BLaER1 (cell line): ENCODE measurements around the gene TCERG1L.
A peak's percentile ranks its signal among the peaks of the same experiment; 100 is the strongest.

ENCODE experiments used
- H3K27ac ChIP-seq: shearing (Covaris generic); formaldehyde crosslinking; 2 replicates; pipeline ENCODE4 v1.8.1; 2022
- H3K27me3 ChIP-seq: shearing (Covaris generic); formaldehyde crosslinking; 2 replicates; pipeline ENCODE4 v1.8.1; 2022
- H3K36me3 ChIP-seq: shearing (Covaris generic); formaldehyde crosslinking; 2 replicates; pipeline ENCODE4 v1.8.1; 2022
- H3K4me1 ChIP-seq: shearing (Covaris generic); formaldehyde crosslinking; 2 replicates; pipeline ENCODE4 v1.8.1; 2022
- H3K4me2 ChIP-seq: shearing (Covaris generic); formaldehyde crosslinking; 2 replicates; pipeline ENCODE4 v1.8.1; 2022
- H3K4me3 ChIP-seq: shearing (Covaris generic); formaldehyde crosslinking; 2 replicates; pipeline ENCODE4 v1.8.1; 2022
- H3K9ac ChIP-seq: shearing (Covaris generic); formaldehyde crosslinking; 2 replicates; pipeline ENCODE4 v1.8.1; 2022
- H3K9me3 ChIP-seq: shearing (Covaris generic); formaldehyde crosslinking; 2 replicates; pipeline ENCODE4 v1.8.1; 2022
- H4K20me1 ChIP-seq: shearing (Covaris generic); formaldehyde crosslinking; 2 replicates; pipeline ENCODE4 v1.8.1; 2022
- Cebpa-rat ChIP-seq: shearing (Covaris generic); IDR thresholded peaks from 2 replicates; pipeline ENCODE4 v1.8.1; 2022

TCERG1L gene

DNA sequence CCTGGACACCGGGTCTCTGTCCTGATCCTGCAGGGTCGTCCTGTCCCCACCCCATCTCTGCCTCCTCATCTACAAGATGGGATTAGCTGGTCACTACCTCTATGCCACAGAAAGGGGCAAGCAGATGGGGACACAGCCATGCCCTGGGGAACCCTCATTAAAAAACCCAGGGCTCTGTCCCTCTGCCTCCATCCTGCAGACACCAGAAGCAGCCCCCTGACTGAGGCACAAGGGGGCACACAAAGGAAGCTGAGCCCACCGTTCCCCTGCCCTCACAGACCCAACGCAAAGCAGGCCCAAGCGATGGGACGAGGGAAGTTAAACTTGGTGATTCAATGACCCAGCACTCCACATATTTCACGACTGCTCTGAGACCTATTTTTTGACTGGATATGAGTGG is 142.4 kb downstream of the TCERG1L start:
- no peaks in the 10 kb centered on the region for H3K27me3 ChIP-seq
- H3K4me1 ChIP-seq = peaks cover 100% of the 10 kb centered on the region
- H4K20me1 ChIP-seq = no peaks in the 10 kb centered on the region
- peaks cover 25% of the 10 kb centered on the region for H3K36me3 ChIP-seq
- H3K4me3 ChIP-seq = no peak overlapping the region
- H3K9ac ChIP-seq = no peak overlapping the region
- TF ChIP-seq Cebpa-rat = no peak
- no peaks in the 10 kb centered on the region for H3K9me3 ChIP-seq
- H3K4me2 ChIP-seq = peak overlapping the region; percentile 83
- peak overlapping the region; percentile 49 for H3K27ac ChIP-seq

DNA sequence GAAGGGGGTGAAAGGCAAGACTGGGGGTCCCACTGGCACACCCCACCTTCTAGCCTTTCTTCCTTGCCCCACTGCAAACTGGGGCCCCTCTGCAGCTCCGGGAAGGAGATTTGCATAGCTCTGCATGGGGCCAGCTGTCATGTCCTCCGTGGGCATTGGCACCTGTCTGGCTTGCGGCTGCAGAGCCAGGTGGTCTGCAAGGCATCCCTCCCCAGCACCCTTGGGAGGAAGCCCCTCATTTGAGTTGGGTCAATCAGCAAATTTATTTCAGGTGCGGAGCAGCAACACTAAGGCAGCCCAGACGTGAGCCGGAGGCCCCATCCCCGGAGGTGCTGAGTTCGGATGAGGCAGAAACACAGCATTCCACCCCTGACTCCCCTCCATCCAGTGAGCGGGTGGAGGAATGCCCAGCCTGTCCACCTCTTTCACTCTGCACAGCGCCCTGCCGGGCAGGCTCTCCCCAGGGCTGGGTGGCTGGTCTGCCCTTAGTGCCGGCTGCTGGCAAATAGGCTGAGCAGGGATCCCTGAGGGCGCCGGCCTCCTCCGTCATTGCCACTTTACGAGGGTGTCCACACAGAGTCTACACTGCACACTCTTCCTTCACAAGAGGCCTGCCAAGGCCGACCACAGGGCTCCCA is 143.2 kb downstream of the TCERG1L start:
- no peak for TF ChIP-seq Cebpa-rat
- H3K4me3 ChIP-seq = no peak overlapping the region
- H4K20me1 ChIP-seq = no peaks in the 10 kb centered on the region
- H3K9me3 ChIP-seq = no peaks in the 10 kb centered on the region
- H3K9ac ChIP-seq = 0 out of 2 replicates have a peak overlapping the region, but pooled peaks have one; percentile 1
- H3K4me1 ChIP-seq = peaks cover 100% of the 10 kb centered on the region
- H3K27ac ChIP-seq = peak overlapping the region; percentile 49
- peak overlapping the region; percentile 83 for H3K4me2 ChIP-seq
- peaks cover 25% of the 10 kb centered on the region for H3K36me3 ChIP-seq
- no peaks in the 10 kb centered on the region for H3K27me3 ChIP-seq

DNA sequence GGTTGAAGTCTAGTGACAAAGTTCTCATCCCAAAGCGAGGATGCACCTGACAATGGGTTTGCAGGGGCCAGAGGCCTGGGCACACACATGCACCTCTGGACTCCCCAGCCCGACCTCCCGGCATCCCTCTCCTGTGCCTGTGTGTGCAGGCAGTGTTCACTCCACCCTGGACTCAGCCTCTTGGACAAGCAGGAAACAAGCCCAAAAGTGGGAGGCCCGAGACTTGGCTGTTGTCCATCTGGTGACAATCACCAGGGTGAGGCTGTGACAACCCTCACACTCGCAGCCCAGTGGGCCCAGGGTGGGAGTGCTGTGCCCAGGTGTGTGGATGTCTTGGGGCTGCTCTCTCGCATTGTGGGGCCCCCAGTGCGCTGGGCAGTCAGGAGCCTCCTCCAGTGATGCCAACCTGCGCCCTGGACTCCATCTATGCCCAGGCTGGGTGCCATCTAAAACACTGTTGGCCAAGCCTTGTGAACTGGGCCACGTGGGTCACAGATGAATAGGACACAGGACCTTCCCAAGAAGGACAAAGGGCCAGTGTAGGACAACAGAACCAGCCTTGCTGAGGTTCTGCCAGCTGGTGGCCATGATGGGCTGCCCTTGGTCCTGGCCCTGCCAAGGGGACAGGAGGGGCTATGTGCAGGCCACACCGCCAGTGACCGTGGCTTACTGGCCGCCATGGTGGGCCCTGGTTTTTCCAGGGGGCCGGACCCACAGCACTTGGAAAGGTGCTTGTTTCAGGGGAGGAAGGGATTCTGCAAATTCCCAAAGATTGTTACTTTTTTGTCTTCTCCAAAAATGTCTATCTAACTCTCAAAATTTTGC is 144.3 kb downstream of the TCERG1L start:
- Histone ChIP-seq H3K36me3 (peaks cover 36% of the 10 kb centered on the region), H3K27me3 (no peaks in the 10 kb centered on the region), H3K9me3 (no peaks in the 10 kb centered on the region), H3K4me2 (peak overlapping the region; percentile 83), H3K4me1 (peaks cover 100% of the 10 kb centered on the region), H3K9ac (no peak overlapping the region), H3K27ac (peak overlapping the region; percentile 49), H3K4me3 (no peak overlapping the region), H4K20me1 (no peaks in the 10 kb centered on the region)
- TF ChIP-seq Cebpa-rat = no peak

GRCh38 chr10:131166486-131166885 is 145.0 kb downstream of the TCERG1L start:
- Histone ChIP-seq H3K9ac (no peak overlapping the region), H3K27me3 (no peaks in the 10 kb centered on the region), H3K9me3 (no peaks in the 10 kb centered on the region), H3K4me1 (peaks cover 100% of the 10 kb centered on the region), H3K4me2 (peak overlapping the region; percentile 83), H3K4me3 (no peak overlapping the region), H3K36me3 (peaks cover 43% of the 10 kb centered on the region), H4K20me1 (no peaks in the 10 kb centered on the region), H3K27ac (peak overlapping the region; percentile 49)
- no peak for TF ChIP-seq Cebpa-rat

- no peak for TF ChIP-seq Cebpa-rat
- Histone ChIP-seq H3K27ac (peak overlapping the region; percentile 51; the same call in 1 of the 2 replicates), H3K9me3 (no peaks in the 10 kb centered on the region), H3K4me3 (no peak overlapping the region), H3K36me3 (peaks cover 57% of the 10 kb centered on the region), H3K9ac (no peak overlapping the region), H3K27me3 (no peaks in the 10 kb centered on the region), H3K4me2 (peak overlapping the region; percentile 83), H4K20me1 (no peaks in the 10 kb centered on the region), H3K4me1 (peaks cover 100% of the 10 kb centered on the region)
Observed at GRCh38 chr10:131165092-131165491, 146.4 kb downstream of the TCERG1L start.

DNA sequence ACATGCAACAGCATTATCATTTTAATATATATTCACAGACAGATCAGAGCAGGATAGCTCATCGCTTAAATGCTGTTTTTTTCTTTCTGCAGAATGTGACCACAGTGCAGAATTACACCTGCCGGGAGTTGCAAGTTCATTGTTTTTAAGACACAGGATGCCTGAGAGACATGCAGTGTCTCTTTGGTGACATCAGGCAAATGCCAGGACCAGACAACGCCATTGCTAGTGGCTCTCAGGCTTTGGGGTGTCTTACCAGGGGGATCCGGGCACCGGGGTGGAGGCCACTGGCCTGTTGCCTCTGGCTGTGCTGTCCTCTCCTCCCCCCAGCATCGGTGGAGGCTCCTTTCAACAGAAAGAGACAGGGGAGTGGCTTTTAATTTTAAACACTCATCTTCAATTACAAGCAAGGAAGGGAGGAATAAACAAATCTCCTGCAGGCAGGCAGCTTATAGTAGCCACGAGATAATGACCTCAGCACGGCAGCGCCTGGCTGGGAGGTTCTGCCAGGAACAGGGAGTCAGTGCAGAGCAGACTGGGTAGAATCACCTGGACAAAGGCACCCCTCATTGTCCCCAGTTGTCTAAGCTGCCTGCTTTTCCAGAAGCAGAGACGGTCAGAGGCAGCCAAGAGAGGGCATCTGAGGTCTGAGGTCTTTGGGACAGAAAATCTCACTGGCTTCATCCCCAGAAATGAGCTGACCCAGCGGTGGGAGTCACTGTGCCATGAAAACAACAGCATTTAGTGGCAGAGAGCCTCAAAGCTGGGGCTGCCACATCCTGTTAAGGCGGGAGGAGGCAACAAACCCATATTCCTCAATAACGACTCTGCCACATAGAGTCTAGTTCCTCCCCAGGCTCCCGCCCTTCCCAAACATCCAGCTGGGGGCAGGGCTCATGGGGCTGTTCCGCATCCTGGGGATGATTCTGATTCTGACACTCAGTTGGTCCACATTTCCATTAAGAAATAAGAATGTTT is 148.4 kb downstream of the TCERG1L start:
- Histone ChIP-seq H3K4me2 (peak overlapping the region; percentile 83), H4K20me1 (no peaks in the 10 kb centered on the region), H3K4me3 (no peak overlapping the region), H3K36me3 (peaks cover 71% of the 10 kb centered on the region), H3K9ac (peak overlapping the region; percentile 30), H3K27me3 (no peaks in the 10 kb centered on the region), H3K9me3 (no peaks in the 10 kb centered on the region), H3K4me1 (peaks cover 97% of the 10 kb centered on the region), H3K27ac (peak overlapping the region; percentile 65)
- TF ChIP-seq Cebpa-rat = no peak

DNA sequence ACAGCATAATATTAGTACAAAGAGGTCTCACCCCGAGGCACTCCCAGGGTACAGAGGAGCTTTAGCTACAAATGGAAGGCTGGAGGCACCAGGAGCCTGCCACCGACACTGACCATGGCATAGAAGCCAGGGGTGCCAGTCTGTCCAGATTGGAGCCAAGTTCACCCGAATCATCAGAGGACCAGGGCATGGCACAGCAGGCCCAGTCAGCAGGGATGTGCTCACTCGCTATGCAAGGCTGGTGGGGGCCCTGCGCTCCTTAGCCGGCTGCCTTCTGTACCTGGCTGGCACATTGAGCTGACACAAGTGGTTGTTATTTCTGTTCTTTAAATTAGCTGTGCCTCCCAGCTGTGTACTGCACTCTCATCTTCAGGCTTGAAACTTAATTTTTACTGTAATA is 149.3 kb downstream of the TCERG1L start:
- H3K4me2 ChIP-seq = peak overlapping the region; percentile 6; the same call in 1 of the 2 replicates
- 0 out of 2 replicates have a peak overlapping the region, but pooled peaks have one; percentile 28 for H3K27ac ChIP-seq
- no peaks in the 10 kb centered on the region for H4K20me1 ChIP-seq
- peaks cover 69% of the 10 kb centered on the region for H3K36me3 ChIP-seq
- H3K4me3 ChIP-seq = no peak overlapping the region
- TF ChIP-seq Cebpa-rat = no peak
- H3K9ac ChIP-seq = no peak overlapping the region
- no peaks in the 10 kb centered on the region for H3K27me3 ChIP-seq
- no peaks in the 10 kb centered on the region for H3K9me3 ChIP-seq
- H3K4me1 ChIP-seq = peaks cover 88% of the 10 kb centered on the region

GRCh38 chr10:131161087-131161486 is 150.4 kb downstream of the TCERG1L start:
- Histone ChIP-seq H3K4me1 (peaks cover 76% of the 10 kb centered on the region), H4K20me1 (no peaks in the 10 kb centered on the region), H3K4me2 (no peak overlapping the region), H3K27me3 (no peaks in the 10 kb centered on the region), H3K36me3 (peaks cover 64% of the 10 kb centered on the region), H3K4me3 (no peak overlapping the region), H3K27ac (0 out of 2 replicates have a peak overlapping the region, but pooled peaks have one; percentile 29), H3K9ac (no peak overlapping the region), H3K9me3 (no peaks in the 10 kb centered on the region)
- TF ChIP-seq Cebpa-rat = no peak

DNA sequence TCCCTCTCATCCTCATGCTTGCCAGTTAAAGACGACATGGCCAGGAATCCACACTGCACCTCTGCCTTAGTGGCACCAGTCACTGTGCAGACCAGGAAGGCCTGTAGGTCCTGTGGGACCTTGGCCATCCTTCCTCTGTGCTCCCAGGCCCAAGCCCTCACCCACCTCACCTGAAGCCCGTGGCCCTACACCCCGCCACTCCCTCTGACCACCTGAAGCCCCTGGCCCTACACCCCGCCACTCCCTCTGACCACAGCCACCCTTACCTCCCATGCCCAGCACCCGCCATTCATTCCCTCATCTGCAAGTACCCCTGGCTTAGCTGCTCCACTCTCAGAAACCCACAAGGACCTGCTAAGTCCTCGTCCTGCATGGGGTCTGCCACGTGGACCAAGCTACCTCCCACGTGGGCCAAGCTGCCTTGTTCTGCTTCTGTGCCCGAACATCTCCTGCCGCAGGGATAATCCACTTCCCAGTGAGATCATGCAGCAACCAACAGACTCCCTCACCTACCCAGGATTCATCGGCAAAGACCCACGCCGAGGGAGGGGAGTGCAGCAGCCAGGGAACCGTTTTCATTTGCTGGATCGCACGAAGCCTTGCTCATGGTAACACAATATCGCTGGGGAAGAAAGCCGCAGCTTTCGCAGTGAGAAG is 151.2 kb downstream of the TCERG1L start:
- no peaks in the 10 kb centered on the region for H3K27me3 ChIP-seq
- H3K4me1 ChIP-seq = peaks cover 72% of the 10 kb centered on the region
- no peak overlapping the region for H3K9ac ChIP-seq
- peak overlapping the region; percentile 29 for H3K27ac ChIP-seq
- TF ChIP-seq Cebpa-rat = no peak
- no peaks in the 10 kb centered on the region for H4K20me1 ChIP-seq
- no peaks in the 10 kb centered on the region for H3K9me3 ChIP-seq
- peaks cover 64% of the 10 kb centered on the region for H3K36me3 ChIP-seq
- no peak overlapping the region for H3K4me3 ChIP-seq
- H3K4me2 ChIP-seq = peak overlapping the region; percentile 71
